ENCODE measurements around the gene ESCO1. TPM values are rescaled to one million over a fixed set of nuclear protein-coding genes. Genes with fewer than 3 reads are reported as not detected.
"Not testable (repeated sequence)": the region's sequence is repeated elsewhere in the genome, so short reads cannot be mapped to it uniquely, and the experiment has no call there.

ESCO1 gene, protein sequence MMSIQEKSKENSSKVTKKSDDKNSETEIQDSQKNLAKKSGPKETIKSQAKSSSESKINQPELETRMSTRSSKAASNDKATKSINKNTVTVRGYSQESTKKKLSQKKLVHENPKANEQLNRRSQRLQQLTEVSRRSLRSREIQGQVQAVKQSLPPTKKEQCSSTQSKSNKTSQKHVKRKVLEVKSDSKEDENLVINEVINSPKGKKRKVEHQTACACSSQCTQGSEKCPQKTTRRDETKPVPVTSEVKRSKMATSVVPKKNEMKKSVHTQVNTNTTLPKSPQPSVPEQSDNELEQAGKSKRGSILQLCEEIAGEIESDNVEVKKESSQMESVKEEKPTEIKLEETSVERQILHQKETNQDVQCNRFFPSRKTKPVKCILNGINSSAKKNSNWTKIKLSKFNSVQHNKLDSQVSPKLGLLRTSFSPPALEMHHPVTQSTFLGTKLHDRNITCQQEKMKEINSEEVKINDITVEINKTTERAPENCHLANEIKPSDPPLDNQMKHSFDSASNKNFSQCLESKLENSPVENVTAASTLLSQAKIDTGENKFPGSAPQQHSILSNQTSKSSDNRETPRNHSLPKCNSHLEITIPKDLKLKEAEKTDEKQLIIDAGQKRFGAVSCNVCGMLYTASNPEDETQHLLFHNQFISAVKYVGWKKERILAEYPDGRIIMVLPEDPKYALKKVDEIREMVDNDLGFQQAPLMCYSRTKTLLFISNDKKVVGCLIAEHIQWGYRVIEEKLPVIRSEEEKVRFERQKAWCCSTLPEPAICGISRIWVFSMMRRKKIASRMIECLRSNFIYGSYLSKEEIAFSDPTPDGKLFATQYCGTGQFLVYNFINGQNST
- polyA plus RNA-seq (2012; ENCODE audit: insufficient read depth, insufficient read length, low read depth), result 5.4 TPM

DNA sequence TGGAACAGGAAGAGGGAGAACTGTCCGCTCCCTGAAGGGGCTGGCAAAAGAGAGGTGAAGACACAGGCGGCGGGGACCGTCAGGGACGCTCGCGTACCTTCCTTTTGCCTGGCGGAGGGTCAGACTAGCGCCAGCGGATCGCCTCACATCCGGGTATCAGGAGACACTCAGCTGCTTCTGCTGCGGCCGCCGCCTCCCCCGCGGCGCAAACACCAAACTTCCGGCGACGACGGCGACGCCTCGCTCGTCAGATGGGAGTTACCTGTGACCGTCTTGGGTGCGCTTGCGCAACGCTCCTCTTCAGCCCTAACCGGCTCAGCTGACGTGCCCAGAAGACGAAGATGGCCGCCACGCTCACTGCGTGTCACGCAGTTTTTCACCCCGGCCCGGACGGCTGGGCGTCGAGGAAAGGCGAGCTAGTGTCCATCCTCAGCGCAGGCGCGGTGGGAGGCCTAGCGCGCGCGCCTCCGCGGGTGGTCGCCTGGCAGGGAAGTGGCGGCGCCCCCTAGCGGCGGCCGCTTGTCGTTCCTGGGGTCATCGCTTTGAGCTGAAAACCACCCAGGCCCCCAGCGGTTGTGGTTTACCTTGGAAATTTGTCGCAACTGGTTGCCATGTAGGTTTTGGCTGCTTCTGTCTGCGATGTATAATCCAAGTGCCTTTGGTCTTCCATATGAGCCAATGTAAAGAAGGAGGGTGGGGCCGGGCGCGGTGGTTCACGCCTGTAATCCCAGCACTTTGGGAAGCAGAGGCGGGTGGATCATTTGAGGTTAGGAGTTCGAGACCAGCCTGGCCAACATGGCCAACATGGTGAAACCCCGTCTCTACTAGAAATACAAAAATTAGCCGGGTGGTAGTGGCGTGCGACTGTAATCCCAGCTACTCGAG, at the start of gene ESCO1:
Gene ESCO1, minus strand, starts transcription at position 179 of the 885 bp plus-strand sequence. CDS start 25,861 bp downstream, outside the sequence.
- no peaks in the 10 kb centered on the region for H3K27me3 ChIP-seq

DNA sequence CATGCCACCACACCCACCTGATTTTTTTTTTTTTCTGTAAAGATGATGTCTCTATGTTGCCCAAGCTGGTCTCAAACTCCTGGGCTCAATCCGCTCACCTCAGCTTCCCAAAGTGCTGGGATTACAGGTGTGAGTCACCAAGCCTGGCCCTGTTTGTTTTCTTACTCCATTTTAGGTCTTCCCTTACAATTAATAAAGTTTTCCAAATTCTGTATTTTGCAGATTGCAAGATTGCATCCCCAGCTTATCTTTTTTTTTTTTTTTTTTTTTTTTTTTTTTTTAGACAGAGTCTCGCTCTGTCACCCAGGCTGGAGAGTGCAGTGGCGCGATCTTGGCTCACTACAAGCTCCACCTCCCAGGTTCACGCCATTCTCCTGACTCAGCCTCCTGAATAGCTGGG, 39.9 kb upstream of the ESCO1 start:
- DNase-seq; H3K27me3 ChIP-seq; H3K9me3 ChIP-seq; H3K36me3 ChIP-seq; H3K4me3 ChIP-seq (ENCODE audit: low read depth, low read length); H3K4me1 ChIP-seq: not testable (repeated sequence)

More for the DNA sequence above, at the start of gene ESCO1:
- Histone ChIP-seq H3K4me1 (no peaks in the 10 kb centered on the region), H3K4me3 (ENCODE audit: low read depth, low read length) (peak within 1 kb of the TSS; percentile 83), H3K9me3 (no peaks in the 10 kb centered on the region), H3K36me3 (no peaks in the 10 kb centered on the region)
- TF ChIP-seq, protein P1, sequence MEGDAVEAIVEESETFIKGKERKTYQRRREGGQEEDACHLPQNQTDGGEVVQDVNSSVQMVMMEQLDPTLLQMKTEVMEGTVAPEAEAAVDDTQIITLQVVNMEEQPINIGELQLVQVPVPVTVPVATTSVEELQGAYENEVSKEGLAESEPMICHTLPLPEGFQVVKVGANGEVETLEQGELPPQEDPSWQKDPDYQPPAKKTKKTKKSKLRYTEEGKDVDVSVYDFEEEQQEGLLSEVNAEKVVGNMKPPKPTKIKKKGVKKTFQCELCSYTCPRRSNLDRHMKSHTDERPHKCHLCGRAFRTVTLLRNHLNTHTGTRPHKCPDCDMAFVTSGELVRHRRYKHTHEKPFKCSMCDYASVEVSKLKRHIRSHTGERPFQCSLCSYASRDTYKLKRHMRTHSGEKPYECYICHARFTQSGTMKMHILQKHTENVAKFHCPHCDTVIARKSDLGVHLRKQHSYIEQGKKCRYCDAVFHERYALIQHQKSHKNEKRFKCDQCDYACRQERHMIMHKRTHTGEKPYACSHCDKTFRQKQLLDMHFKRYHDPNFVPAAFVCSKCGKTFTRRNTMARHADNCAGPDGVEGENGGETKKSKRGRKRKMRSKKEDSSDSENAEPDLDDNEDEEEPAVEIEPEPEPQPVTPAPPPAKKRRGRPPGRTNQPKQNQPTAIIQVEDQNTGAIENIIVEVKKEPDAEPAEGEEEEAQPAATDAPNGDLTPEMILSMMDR (IDR thresholded peaks at IDR 0.05; ENCODE audit: low read depth, low read length), result peak; percentile 43
- DNase-seq, result peak; percentile 92

DNA sequence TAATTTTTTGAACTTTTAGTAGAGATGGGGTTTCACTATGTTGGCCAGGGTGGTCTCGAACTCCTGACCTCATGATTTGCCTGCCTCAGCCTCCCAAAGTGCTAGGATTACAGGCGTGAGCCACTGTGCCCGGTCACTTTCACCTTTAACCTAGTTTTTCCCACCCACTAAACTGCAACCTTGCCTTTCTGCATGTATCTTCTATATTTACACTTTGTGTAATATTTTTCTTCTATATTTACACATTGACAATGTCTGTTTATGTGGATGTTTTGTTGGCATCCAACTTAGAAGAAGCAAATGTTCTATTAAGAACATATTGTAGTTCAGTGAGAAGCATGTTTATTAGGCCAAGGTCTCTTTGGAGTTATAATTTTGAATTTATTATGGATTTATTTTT, 38.3 kb upstream of the ESCO1 start:
- TF ChIP-seq, protein P1 (IDR thresholded peaks at IDR 0.05; ENCODE audit: low read depth, low read length), result no peak
- no peak overlapping the region for H3K4me3 ChIP-seq (ENCODE audit: low read depth, low read length)
- no peaks in the 10 kb centered on the region; the same call in 1 of the 2 replicates for H3K4me1 ChIP-seq
- no peaks in the 10 kb centered on the region for H3K27me3 ChIP-seq
- DNase-seq, result no peak
- H3K9me3 ChIP-seq, result no peaks in the 10 kb centered on the region
- no peaks in the 10 kb centered on the region for H3K36me3 ChIP-seq

DNA sequence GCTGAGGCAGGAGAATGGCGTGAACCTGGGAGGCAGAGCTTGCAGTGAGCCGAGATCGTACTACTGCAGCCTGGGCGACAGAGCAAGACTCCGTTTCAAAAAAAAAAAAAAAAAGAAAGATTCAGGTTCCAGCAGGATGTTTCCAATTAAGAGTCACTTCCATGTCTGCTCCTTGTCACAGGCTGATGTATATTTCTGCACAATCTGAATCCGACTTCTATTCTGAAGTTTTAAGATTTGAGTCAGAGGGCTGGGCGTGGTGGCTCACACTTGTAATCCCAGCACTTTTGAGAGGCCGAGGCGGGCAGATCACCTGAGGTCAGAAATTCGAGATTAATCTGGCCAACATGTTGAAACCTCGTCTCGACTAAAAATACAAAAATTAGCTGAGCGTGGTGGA, 36.3 kb upstream of the ESCO1 start:
- no peak for DNase-seq
- TF ChIP-seq, protein P1 (IDR thresholded peaks at IDR 0.05; ENCODE audit: low read depth, low read length), result no peak
- no peaks in the 10 kb centered on the region for H3K27me3 ChIP-seq
- no peaks in the 10 kb centered on the region; the same call in 1 of the 2 replicates for H3K4me1 ChIP-seq
- H3K9me3 ChIP-seq, result no peaks in the 10 kb centered on the region
- H3K36me3 ChIP-seq, result peaks cover 2% of the 10 kb centered on the region
- no peak overlapping the region for H3K4me3 ChIP-seq (ENCODE audit: low read depth, low read length)

DNA sequence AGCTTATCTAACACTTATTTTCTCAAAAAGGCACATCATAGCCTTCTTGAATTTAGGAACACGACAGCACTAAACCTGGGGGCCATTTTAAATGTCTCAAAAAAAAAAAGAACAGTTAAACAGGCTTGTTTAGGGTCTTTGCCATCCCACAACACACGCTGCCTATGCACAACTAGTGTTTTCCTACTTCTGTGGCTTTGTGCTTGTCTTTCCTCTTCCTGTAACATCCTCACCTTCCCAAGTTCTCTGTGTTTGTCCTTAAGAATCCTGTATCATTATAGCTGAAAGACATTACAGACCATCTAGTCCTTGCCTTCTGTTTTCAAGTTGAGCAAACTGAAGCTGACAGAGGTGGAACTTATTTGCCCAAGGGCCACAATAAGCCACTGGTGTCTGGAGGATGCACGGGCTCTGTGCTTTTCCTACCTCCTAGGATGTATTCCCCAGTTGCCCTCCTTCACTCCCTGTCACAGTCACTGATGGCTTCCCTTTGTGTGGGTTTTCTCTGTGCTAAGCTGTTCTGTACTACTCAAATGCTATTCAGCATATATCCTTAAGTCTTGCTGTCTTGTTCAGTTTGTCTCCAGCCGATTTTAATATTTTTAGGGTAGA, 34.2 kb upstream of the ESCO1 start:
- peaks cover 9% of the 10 kb centered on the region for H3K36me3 ChIP-seq

More for the DNA sequence above, 34.2 kb upstream of the ESCO1 start:
- DNase-seq, result no peak
- TF ChIP-seq, protein P1 (IDR thresholded peaks at IDR 0.05; ENCODE audit: low read depth, low read length), result no peak
- Histone ChIP-seq H3K4me3 (ENCODE audit: low read depth, low read length) (no peak overlapping the region), H3K9me3 (no peaks in the 10 kb centered on the region), H3K27me3 (no peaks in the 10 kb centered on the region), H3K4me1 (no peaks in the 10 kb centered on the region; the same call in 1 of the 2 replicates)

Measured in BE2C (cell line).